HEK293 (cell line): ENCODE results near the gene ZNF654.

Experiments used
- KLF16 ChIP-seq: fragments of 450-650 bp; formaldehyde crosslinking; IDR thresholded peaks from 2 replicates; pipeline ENCODE4 v1.5.1; 2017; ENCODE audit warnings: missing biosample characterization, missing genetic modification characterization
- YY1 ChIP-seq: fragments of 450-650 bp; formaldehyde crosslinking; IDR thresholded peaks from 2 replicates; pipeline ENCODE4 v1.5.1; 2018; ENCODE audit warnings: missing biosample characterization, missing genetic modification characterization
- ZNF423 ChIP-seq: fragments of 450-650 bp; formaldehyde crosslinking; IDR thresholded peaks from 2 replicates; pipeline ENCODE4 v1.5.1; 2016; ENCODE audit warnings: missing biosample characterization, missing genetic modification characterization
- ZNF792 ChIP-seq: fragments of 450-650 bp; formaldehyde crosslinking; IDR thresholded peaks from 2 replicates; pipeline ENCODE4 v1.5.1; 2016; ENCODE audit warnings: missing biosample characterization, missing genetic modification characterization
- ZNF830 ChIP-seq: fragments of 450-650 bp; IDR thresholded peaks from 2 replicates; pipeline ENCODE4 v1.5.0; 2018; ENCODE audit warnings: missing biosample characterization, missing genetic modification characterization, low read depth, mild to moderate bottlenecking, moderate library complexity
- TF ChIP-seq, protein P1 (sequence below): fragments of 450-650 bp; formaldehyde crosslinking; IDR thresholded peaks from 2 replicates; pipeline ENCODE4 v1.5.1; 2016; ENCODE audit warnings: missing biosample characterization, missing genetic modification characterization

DNA sequence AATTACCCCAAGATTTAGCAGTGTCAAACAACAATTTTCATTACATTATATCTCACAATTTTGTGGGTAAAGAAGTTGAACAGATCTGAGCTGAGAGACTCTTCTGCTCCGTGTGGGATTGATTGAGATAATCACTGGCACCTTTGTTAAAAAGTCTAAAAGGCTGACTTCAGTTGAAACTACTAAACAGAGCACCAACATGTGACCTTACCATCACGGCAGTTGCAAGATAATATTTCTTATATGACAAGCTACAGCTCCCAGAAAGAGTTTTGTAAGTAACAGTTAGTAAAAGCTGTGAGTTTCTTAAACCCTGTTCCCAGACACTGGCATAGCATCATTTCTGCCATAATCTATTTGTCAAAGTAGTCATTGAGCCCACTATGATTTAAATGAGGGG, 25.2 kb upstream of the ZNF654 start:
- no peak for TF ChIP-seq ZNF792
- TF ChIP-seq YY1 (tag by site-specific recombination) = no peak
- no peak for TF ChIP-seq KLF16 (tag by site-specific recombination)
- TF ChIP-seq ZNF423 = no peak
- TF ChIP-seq, protein P1, sequence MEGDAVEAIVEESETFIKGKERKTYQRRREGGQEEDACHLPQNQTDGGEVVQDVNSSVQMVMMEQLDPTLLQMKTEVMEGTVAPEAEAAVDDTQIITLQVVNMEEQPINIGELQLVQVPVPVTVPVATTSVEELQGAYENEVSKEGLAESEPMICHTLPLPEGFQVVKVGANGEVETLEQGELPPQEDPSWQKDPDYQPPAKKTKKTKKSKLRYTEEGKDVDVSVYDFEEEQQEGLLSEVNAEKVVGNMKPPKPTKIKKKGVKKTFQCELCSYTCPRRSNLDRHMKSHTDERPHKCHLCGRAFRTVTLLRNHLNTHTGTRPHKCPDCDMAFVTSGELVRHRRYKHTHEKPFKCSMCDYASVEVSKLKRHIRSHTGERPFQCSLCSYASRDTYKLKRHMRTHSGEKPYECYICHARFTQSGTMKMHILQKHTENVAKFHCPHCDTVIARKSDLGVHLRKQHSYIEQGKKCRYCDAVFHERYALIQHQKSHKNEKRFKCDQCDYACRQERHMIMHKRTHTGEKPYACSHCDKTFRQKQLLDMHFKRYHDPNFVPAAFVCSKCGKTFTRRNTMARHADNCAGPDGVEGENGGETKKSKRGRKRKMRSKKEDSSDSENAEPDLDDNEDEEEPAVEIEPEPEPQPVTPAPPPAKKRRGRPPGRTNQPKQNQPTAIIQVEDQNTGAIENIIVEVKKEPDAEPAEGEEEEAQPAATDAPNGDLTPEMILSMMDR (tag by site-specific recombination) = no peak
- no peak for TF ChIP-seq ZNF830
